Stimulated activated CD8-positive, alpha-beta memory T cell treated with anti-CD3 and anti-CD28 coated beads, Interleukin-7, amount 100 ng/mL, for 48 hours (primary cell): ENCODE results near the gene SRRM3.
"Not testable (repeated sequence)": the region's sequence is repeated elsewhere in the genome, so short reads cannot be mapped to it uniquely, and the experiment has no call there.

ENCODE experiments used
- DNase-seq, 2 donors: peaks; one replicate each; pipeline ENCODE4 v3.0.0-alpha.2; 2020; ENCODE audit warnings: low read depth in 1 of 2; ENCODE audit errors: extremely low read depth in 1 of 2

The SRRM3 gene

DNA sequence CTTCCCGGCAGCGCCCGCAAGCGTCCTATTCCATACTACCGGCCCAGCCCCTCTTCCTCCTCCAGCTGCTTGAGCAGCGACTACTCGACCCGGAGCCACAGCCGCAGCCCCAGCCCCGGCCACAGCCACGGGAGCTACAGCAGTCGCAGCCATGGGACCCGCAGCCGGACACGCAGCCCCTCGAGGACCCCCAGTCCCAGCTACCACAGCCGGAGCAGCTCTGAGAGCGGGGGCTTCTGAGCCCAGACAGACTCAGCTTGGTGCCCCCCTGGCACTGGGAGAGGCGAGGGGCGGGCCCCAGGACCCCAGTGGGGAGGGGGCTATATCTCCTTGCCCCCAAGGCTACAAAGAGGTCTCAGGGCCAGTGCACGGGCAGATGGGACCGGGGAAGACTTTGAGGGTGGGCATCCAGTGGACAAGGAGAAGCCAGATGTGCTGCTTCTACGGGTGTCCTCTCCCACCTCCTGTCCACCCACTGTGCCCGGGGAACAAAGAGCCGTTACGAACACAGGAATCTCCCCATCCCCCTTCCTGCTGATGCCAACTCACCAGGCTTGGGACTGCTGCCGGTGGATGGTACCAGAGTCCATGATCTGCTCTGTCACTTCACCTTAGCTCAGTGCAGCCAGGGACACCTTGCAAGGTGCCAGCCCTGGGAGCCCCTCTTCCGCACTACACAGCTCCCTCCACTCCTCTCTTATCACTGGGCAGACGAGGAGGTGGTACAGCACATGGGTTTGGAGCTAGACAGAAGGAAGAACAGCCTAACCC is 84.1 kb downstream of the SRRM3 start:
- DNase-seq, result no peak

DNA sequence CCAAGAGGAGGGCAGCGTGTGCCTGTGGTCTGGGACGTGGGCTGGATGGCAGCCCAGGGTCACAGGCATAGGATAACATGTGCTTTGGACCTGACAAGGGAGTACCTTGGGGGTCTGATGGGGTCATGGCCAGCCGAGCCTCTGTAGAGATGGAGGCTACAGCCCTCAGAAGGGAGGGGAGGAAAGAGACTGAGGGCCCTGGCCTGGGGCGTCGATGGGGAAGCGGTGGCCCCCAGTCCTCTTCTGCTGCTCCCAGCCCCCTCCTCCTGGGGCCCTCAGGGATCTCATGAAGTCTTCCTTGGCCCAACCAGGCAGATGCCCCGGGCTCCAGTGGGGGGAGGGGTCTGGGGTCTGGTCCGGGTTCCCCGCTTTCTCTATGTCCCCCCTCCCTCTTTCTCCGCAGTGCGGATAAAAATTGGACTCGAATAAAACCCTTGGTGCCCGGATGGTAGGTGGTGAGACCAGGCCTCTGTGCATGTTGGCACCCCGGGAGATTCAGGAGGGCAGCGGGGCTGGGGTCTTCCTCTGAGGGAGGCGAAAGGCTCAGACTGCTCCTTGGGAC is 85.2 kb downstream of the SRRM3 start:
- DNase-seq, result no peak

- DNase-seq, result not testable (repeated sequence)
Measured at GRCh38 chr7:76290847-76291350, 89.2 kb downstream of the SRRM3 start.

DNA sequence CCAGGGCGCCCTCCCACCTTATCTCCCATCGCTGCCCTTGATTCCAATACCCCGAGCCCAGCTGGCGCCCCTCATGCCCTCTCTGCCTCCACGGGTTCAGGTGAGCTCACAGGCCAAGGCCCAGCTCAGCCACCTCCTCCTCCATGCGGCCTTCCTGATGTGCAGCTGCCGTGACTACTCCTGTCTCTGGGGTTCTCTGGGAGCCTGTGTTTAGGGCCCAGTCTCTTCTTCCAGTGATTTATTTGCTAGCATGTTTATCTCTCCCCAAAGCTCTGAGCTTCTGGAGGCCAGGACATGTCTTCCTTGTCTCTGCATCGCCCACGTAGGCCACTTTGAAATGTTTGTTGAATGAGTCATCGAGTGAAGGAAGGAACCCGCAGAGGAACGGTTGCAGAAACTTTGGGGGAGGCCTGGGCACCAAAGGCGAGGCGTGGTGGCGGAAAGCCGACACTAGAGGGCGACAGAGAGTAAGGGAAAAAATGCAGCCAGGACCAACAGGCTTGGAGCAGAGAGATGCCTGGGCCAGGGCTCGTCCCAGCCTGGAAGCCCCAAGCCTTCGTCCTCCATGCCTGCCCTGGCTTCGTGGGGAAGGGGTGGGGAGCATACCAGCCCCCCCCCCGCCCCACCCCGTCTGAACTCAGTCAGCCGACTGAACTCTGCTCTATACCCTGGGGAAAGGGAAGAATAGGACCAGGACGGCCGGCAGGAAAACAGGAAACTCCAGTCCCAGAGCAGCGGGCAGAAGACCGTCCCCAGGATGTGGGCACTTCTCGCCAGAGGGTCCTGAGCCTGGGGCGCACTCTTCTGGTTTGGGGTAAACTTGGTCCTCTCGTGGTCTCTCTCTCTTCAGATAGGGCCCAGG is 89.9 kb downstream of the SRRM3 start:
- DNase-seq, result peak; percentile 80 to 87

- no peak for DNase-seq
Measured at GRCh38 chr7:76292213-76292573, 90.5 kb downstream of the SRRM3 start.

DNA sequence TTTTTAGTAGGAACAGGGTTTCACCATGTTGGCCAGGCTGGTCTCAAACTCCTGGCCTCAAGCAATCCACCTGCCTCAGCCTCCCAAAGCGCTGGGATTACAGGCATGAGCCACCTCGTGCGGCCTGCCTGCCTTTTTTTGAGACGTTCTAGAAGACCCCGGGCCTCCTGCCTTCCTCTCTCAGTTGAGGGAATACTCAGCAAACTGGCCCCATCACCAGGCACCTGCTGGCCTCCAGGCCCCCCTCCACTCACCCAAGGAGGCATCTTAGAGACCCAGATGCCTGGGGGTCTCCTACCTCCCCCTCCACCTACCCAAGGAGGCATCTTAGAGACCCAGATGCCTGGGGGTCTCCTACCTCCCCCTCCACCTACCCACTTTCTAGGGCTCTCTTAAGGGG is 91.2 kb downstream of the SRRM3 start:
- DNase-seq, result not testable (repeated sequence)

DNA sequence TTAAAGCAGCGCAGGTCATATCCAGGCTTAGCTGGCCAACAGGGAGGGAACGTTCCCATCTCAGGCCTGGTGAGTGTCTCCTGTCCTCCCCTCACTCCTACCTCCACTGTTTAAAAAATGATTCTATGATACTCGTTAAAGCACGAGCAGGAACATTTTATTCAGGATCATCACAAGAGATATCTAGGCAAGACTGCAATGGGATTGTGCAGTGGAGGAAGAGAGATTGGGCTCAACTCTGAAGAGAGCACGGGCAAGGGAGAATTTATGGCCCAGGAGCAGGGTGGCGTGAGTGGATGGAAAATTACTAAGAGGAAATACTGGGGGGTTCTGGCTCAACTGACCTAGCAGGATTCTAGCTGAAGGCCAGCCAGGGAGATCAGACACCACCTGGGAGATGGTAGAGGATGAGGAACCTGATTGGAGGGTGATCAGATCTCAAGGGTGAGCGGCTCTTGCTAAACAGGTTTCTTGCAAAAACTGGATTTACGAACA is 91.8 kb downstream of the SRRM3 start:
- DNase-seq, result no peak

- no peak for DNase-seq
Measured at GRCh38 chr7:76294344-76295024, 92.8 kb downstream of the SRRM3 start.

DNA sequence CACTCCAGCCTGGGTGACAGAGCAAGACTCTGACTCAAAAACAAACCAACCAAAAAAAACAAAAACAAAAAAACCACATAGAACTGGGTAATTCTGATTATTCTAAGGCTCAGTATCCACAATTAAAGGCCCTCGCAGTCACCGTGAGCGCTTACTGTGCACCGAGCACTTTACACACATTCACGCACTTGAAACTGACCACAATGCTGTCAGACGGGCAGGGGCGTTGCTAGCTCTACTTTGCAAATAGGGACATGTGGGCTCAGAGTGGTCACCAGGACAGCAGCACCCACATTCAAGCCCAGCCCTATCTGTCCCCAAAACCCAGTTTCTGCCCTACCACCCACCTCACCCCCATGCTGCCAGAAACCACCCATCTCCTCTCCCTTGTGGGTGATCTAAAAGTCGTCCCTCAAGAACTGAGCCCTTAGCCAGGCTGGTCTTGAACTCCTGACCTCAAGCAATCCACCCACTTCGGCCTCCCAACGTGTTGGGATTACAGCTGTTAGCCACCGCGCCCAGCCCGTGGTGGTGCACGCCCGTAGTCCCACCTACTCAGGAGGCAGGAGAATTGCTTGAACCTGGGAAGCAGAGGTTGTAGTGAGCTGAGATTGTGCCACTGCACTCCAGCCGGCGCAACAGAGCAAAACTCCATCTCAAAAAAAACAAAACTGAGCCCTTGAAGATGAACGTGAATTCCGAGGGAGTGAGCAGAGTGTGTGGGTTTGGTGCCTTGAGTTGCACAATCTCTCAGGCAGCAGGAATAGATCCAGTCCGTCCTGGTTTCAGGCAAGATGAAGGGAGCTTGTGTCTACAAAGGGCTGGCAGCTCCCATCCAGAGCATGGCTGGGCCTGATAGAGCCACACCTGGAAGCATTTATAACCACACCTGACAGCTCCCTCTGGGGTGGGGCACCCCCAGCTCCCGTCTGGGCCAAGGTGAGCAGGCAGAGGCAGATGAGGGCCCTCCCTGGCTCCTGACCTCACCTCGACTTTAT is 95.3 kb downstream of the SRRM3 start:
- DNase-seq, result no peak

DNA sequence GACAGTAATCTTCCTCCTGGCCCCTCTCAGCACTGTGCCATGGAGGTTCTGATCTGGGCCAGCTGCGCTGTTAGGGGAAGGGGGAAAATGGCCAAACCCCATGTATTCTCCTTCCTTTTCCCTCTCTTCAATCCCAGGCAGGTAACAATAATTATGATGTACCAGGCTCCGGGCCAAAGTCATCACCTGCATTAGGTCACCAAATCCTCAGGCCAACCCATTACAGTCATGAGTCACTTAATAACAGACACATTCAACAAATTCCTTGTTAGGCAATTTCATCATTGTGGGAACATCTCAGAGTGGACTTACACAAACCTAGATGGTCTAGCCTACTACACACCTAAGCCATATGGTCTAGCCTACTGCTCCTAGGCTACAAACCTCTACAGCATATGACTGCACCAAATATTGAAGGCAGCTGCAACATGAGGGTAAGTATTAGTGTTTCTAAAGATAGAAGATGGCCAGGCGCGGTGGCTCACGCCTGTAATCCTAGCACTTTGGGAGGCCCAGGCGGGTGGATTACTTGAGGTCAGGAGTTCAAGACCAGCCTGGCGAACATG is 98.6 kb downstream of the SRRM3 start:
- DNase-seq, result no peak

GRCh38 chr7:76301000-76301399 is 99.3 kb downstream of the SRRM3 start:
- DNase-seq, result no peak

GRCh38 chr7:76302347-76303201 is 100.9 kb downstream of the SRRM3 start, which contains the start of gene HSPB1:
Gene HSPB1 (plus strand): TSS chr7:76302673. CDS start chr7:76302713, 40 bp downstream.
- peak in 1 of 2 donors; percentile 37 for DNase-seq

DNA sequence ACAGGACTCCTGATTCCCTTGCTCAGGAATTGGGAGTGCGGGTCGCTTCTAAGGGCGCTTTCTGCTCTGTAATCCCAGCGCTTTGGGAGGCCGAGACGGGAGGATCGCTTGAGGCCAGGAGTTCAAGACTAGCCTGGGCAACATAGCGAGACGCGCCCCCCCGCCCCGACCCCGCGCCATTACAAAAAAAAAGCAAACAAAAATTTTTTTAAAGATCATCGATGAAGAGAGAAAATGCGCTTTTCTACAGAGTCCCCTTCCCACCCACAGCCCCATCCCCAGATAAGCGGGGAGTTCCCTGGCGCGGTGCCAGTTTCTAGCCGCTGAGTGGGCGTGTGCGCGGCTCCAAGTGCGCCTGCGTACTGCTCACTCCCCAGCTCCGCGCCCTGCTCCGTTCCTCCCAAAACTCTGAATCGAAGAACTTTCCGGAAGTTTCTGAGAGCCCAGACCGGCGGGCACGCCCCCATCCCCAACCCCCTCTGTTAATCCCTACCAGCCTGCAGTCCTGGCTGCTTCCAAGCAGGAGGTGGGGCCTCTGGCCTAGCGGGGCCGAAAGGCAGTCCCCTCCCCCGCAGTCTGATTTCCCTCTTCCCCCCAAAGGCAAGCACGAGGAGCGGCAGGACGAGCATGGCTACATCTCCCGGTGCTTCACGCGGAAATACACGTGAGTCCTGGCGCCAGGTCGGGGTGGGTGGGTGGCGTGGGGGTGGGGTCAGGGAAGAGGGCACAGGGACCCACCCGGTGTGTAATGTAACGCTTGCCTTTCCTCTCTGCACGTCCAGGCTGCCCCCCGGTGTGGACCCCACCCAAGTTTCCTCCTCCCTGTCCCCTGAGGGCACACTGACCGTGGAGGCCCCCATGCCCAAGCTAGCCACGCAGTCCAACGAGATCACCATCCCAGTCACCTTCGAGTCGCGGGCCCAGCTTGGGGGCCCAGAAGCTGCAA is 101.8 kb downstream of the SRRM3 start:
- DNase-seq, result peak; percentile 50 to 59

DNA sequence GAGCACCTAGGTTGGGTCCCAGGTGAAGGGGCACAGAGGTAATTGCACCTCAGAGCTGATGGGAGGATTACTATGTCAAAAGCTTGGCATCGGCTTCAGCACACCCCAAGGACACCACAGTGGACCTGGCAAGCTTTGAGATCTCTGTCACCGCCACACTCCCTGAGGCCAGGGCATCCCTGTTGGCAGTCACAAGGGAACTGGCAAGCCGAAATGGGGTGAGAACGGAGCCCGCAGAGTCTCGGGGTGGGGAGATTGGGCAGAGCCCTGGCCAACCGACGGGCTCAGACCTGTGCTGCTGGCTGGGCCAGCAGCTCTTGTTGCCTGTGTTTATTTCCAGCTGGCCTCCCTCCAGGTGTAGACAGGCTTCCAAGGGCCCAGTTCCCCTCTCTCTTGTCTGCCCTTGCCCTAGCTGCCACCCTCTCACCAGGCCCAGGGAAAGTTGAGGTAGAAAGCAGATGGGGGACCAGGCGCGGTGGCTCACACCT is 103.2 kb downstream of the SRRM3 start:
- DNase-seq, result no peak

GRCh38 chr7:76308874-76309273 is 107.2 kb downstream of the SRRM3 start:
- not testable (repeated sequence) for DNase-seq

DNA sequence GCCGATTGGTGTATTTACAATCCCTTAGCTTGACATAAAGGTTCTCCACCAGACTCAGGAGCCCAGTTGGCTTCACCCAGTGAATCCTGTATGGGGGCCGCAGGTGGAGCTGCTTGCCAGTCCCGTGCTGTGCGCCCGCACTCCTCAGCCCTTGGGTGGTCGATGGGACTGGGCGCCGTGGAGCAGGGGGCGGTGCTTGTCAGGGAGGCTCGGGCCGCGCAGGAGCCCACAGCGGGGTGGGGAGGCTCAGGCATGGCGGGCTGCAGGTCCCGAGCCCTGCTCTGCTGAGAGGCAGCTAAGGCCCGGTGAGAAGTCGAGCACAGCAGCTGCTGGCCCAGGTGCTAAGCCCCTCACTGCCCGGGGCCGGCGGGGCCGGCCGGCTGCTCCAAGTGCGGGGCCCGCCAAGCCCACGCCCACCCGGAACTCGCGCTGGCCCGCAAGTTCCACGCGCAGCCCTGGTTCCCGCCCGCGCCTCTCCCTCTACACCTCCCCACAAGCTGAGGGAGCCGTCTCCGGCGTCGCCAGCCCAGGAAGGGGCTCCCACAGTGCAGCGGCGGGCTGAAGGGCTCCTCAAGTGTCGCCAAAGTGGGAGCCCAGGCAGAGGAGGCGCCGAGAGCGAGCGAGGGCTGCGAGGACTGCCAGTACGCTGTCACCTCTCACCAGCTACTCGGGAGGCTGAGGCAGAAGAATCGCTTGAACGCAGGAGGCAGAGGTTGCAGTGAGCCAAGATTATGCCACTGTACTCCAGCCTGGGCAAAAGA is 107.8 kb downstream of the SRRM3 start:
- DNase-seq, result not testable (repeated sequence)
